Calu3 (cell line): Measurements from ENCODE around the gene MEST. TPM values are rescaled to one million over a fixed set of nuclear protein-coding genes. Genes with fewer than 3 reads are reported as not detected.

Experiments used
- BruUV-seq: library from RNA; stranded (reverse); fragments of 400-500 nt; replicated peaks from 2 replicates; lab custom pipeline; 2021; lab: Mats Ljungman, UMichigan
- CTCF ChIA-PET: fragments of 300-600 bp; sonication (Branson Sonifier 250); formaldehyde crosslinking; loops from one replicate; lab custom pipeline; 2022; ENCODE audit warnings: antibody characterized with exemption; lab: Charles Lee
- DNase-seq: peaks from one replicate; pipeline ENCODE4 v3.0.0; 2022
- H3K27ac Mint-ChIP-seq: one replicate; pipeline ENCODE4 v1.8.0; 2022; ENCODE audit warnings: mixed read lengths; ENCODE audit not compliant: unreplicated experiment
- H3K27me3 Mint-ChIP-seq: one replicate; pipeline ENCODE4 v1.8.0; 2022; ENCODE audit warnings: mixed read lengths; ENCODE audit not compliant: unreplicated experiment
- H3K36me3 Mint-ChIP-seq: one replicate; pipeline ENCODE4 v1.8.0; 2022; ENCODE audit warnings: mild to moderate bottlenecking, moderate library complexity, mixed read lengths; ENCODE audit not compliant: insufficient read depth, unreplicated experiment
- H3K4me1 Mint-ChIP-seq: one replicate; pipeline ENCODE4 v1.8.0; 2022; ENCODE audit warnings: mild to moderate bottlenecking, low read depth, mixed read lengths; ENCODE audit not compliant: unreplicated experiment
- H3K4me3 Mint-ChIP-seq: one replicate; pipeline ENCODE4 v1.8.0; 2022; ENCODE audit warnings: mild to moderate bottlenecking, low read depth, moderate library complexity, mixed read lengths; ENCODE audit not compliant: unreplicated experiment
- H3K9me3 Mint-ChIP-seq: one replicate; pipeline ENCODE4 v1.8.0; 2022; ENCODE audit warnings: low read depth, mixed read lengths; ENCODE audit not compliant: unreplicated experiment
- intact Hi-C: fragments of 100-400 bp; cut with micrococcal nuclease; formaldehyde crosslinking; loops from one replicate; pipeline ENCODE4 v1.10.0; 2022; ENCODE audit not compliant: unreplicated experiment
- total RNA-seq: library from RNA; stranded (reverse); gene quantifications from 2 replicates; pipeline ENCODE4 v1.2.3, GENCODE V29; 2022
- TF ChIP-seq, protein P1 (sequence below): fragments of 200-600 bp; IDR thresholded peaks from one replicate; pipeline ENCODE4 v1.8.0; 2022; ENCODE audit warnings: antibody characterized with exemption; ENCODE audit not compliant: unreplicated experiment

The MEST gene
- total RNA-seq, 1 experiment from 2014 or later: 62.6 TPM

DNA sequence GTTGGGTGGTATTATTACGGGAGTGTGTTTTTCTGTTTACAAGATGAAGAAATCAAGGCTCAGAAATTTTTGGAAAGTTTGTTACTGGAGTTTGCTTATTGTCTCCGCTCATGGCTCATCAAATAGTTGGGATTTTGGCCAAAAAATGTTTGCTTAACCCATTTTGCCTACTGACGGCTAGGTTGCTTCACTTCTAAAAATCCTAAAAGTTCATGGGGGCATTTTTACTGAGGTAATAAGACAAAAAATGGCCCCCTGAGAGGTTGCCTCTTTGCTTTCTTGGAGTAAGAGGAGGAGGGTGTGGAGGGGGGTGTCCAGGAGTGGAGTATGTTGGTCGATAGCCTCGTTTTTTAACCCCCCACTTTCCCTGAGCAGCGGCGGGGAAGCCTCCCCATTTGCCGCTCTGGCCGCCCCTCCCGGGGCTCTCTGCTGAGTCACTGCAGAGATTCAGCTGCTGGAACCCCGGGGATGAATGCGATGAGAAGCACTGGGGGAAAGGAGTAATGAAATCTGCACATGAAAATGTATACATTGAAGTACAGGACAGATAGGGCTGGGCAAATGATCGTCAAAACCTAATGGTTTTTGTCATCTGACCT is 1.5 kb downstream of the MEST start:
- peaks cover 23% of the 10 kb centered on the region for H3K4me1 Mint-ChIP-seq
- BruUV-seq: no TSS peak
- intact Hi-C loops: no loop called here

DNA sequence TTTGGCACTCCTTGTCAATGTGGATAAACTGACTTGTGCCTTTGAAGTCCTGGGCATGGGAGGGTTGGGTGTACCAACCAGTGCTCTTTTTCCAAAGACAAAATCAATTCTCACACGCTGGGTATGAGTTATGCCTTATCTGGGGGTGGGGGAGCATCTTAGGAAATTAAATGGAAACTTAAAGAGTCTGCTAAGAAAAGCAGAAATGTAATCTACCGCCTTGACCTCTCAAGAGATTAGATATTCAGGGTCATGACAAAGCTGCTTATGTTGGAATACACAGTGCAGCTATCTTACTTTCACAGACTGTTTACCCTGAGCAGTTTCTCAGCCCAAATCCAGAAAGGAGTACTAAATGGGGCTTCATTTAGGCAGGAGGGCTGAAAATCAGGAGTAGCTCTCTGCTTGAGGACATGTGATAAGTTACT is 2.6 kb downstream of the MEST start:
- Mint-ChIP-seq H3K27me3 (no peaks in the 10 kb centered on the region), H3K4me1 (peaks cover 13% of the 10 kb centered on the region), H3K9me3 (no peaks in the 10 kb centered on the region), H3K27ac (no peak overlapping the region), H3K4me3 (no peak overlapping the region), H3K36me3 (peaks cover 11% of the 10 kb centered on the region)
- TF ChIP-seq, protein P1, sequence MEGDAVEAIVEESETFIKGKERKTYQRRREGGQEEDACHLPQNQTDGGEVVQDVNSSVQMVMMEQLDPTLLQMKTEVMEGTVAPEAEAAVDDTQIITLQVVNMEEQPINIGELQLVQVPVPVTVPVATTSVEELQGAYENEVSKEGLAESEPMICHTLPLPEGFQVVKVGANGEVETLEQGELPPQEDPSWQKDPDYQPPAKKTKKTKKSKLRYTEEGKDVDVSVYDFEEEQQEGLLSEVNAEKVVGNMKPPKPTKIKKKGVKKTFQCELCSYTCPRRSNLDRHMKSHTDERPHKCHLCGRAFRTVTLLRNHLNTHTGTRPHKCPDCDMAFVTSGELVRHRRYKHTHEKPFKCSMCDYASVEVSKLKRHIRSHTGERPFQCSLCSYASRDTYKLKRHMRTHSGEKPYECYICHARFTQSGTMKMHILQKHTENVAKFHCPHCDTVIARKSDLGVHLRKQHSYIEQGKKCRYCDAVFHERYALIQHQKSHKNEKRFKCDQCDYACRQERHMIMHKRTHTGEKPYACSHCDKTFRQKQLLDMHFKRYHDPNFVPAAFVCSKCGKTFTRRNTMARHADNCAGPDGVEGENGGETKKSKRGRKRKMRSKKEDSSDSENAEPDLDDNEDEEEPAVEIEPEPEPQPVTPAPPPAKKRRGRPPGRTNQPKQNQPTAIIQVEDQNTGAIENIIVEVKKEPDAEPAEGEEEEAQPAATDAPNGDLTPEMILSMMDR: no peak
- DNase-seq: no peak
- CTCF ChIA-PET: no interaction called here
- intact Hi-C loops: no loop called here
- BruUV-seq: no TSS peak

More for the DNA sequence above, 1.5 kb downstream of the MEST start:
- DNase-seq: no peak
- TF ChIP-seq, protein P1: no peak
- CTCF ChIA-PET: no interaction called here
- H3K9me3 Mint-ChIP-seq: no peaks in the 10 kb centered on the region
- no peak overlapping the region for H3K27ac Mint-ChIP-seq
- H3K27me3 Mint-ChIP-seq: no peaks in the 10 kb centered on the region
- peaks cover 11% of the 10 kb centered on the region for H3K36me3 Mint-ChIP-seq
- no peak overlapping the region for H3K4me3 Mint-ChIP-seq

DNA sequence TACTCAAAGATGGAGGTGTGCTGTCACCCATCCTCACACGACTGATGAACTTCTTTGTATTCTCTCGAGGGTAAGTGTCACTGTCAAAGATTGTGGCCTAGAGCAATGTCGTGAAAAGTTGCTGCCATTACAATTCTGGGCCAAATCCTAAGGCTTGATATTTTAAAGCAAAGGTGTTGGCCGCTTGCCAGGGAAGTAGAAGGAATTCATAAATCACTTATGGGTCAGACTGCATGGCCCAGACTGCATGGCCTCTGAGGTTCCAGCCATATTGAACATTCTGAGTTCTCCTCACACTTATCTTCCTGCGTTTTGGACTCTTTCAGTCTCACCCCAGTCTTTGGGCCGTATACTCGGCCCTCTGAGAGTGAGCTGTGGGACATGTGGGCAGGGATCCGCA is 8.6 kb downstream of the MEST start:
- CTCF ChIA-PET: no interaction called here
- H3K4me3 Mint-ChIP-seq: no peak overlapping the region
- BruUV-seq: no TSS peak
- no peaks in the 10 kb centered on the region for H3K9me3 Mint-ChIP-seq
- no peaks in the 10 kb centered on the region for H3K4me1 Mint-ChIP-seq
- H3K27ac Mint-ChIP-seq: no peak overlapping the region
- DNase-seq: no peak
- TF ChIP-seq, protein P1: no peak
- H3K27me3 Mint-ChIP-seq: no peaks in the 10 kb centered on the region
- intact Hi-C loops: no loop called here
- peaks cover 5% of the 10 kb centered on the region for H3K36me3 Mint-ChIP-seq

DNA sequence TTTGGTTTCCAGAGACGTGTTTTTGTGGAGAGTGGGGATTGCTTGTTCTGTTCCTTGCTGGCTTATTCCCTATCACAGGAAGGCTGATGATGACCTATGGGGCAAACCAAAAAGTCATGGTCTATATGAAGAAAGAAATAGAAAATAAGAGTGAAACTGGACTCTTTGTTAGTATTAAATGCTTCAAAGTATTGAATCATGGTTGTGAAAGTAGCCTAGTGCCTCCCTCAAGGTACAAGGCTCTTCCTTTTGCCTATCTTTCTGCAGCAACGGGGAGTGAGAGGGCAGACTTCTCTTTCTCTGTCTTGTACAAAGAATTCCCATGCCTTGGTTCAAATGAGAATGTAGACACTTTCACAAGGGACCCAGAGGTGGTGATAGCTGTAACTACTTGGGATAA is 9.0 kb downstream of the MEST start:
- H3K4me1 Mint-ChIP-seq: no peaks in the 10 kb centered on the region
- DNase-seq: no peak
- H3K4me3 Mint-ChIP-seq: no peak overlapping the region
- CTCF ChIA-PET: no interaction called here
- H3K9me3 Mint-ChIP-seq: no peaks in the 10 kb centered on the region
- no peaks in the 10 kb centered on the region for H3K27me3 Mint-ChIP-seq
- TF ChIP-seq, protein P1: no peak
- H3K27ac Mint-ChIP-seq: no peak overlapping the region
- intact Hi-C loops: no loop called here
- peaks cover 5% of the 10 kb centered on the region for H3K36me3 Mint-ChIP-seq
- BruUV-seq: no TSS peak
